Panc1 (cell line): ENCODE data around the gene SELENOS.
A peak's percentile ranks its signal among the peaks of the same experiment; 100 is the strongest.

Source experiments
- CTCF ChIP-seq: fragments of 450-650 bp; IDR thresholded peaks from 2 replicates; pipeline ENCODE4 v1.5.1; 2017; ENCODE audit warnings: mild to moderate bottlenecking
- POLR2AphosphoS5 ChIP-seq: IDR thresholded peaks from 2 replicates; pipeline ENCODE4 v1.6.1; 2012; ENCODE audit warnings: mild to moderate bottlenecking, low read depth, low read length, moderate library complexity
- REST ChIP-seq, 2 experiments: IDR thresholded peaks; 2 replicates each; pipeline ENCODE4 v1.6.1; 2011 to 2012; ENCODE audit warnings: low read depth in 2 of 2, control low read depth in 1 of 2, low read length in 1 of 2, mild to moderate bottlenecking in 1 of 2, moderate library complexity in 1 of 2; ENCODE audit not compliant: insufficient read depth in 1 of 2
- SIN3A ChIP-seq: IDR thresholded peaks from 2 replicates; pipeline ENCODE4 v1.6.1; 2012; ENCODE audit warnings: low read depth, mild to moderate bottlenecking, low read length, moderate library complexity, borderline replicate concordance; ENCODE audit not compliant: insufficient read depth
- TCF7L2 ChIP-seq: IDR thresholded peaks from 2 replicates; pipeline ENCODE4 v1.6.1; 2011; ENCODE audit warnings: mild to moderate bottlenecking, low read depth, low read length, inconsistent platforms

GRCh38 chr15:101276501-101277037 is 716 bp downstream of the SELENOS start:
- TF ChIP-seq CTCF (no peak), POLR2AphosphoS5 (no peak), SIN3A (0 out of 2 replicates have a peak, but pooled peaks have one; percentile 10), REST (IDR thresholded peaks at IDR 0.05; ENCODE audit: insufficient read depth in 1 of 2, low read depth in 2 of 2, low read length in 1 of 2) (no peak), TCF7L2 (no peak)
